ENCODE results near the gene RSPO4. TPM values are rescaled to one million over a fixed set of nuclear protein-coding genes. Genes with fewer than 3 reads are reported as not detected.

RSPO4 gene
- total RNA-seq, 1 donor from 2014 or later: not detected

GRCh38 chr20:1022871-1023270, 20.8 kb upstream of the RSPO4 start:
- TF ChIP-seq, protein P1, sequence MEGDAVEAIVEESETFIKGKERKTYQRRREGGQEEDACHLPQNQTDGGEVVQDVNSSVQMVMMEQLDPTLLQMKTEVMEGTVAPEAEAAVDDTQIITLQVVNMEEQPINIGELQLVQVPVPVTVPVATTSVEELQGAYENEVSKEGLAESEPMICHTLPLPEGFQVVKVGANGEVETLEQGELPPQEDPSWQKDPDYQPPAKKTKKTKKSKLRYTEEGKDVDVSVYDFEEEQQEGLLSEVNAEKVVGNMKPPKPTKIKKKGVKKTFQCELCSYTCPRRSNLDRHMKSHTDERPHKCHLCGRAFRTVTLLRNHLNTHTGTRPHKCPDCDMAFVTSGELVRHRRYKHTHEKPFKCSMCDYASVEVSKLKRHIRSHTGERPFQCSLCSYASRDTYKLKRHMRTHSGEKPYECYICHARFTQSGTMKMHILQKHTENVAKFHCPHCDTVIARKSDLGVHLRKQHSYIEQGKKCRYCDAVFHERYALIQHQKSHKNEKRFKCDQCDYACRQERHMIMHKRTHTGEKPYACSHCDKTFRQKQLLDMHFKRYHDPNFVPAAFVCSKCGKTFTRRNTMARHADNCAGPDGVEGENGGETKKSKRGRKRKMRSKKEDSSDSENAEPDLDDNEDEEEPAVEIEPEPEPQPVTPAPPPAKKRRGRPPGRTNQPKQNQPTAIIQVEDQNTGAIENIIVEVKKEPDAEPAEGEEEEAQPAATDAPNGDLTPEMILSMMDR (conservative IDR thresholded peaks at IDR 0.05): no peak
- Mint-ChIP-seq H3K27ac (ENCODE audit: unreplicated experiment) (peak overlapping the region; percentile 36), H3K9me3 (peaks cover 5% of the 10 kb centered on the region), H3K36me3 (ENCODE audit: low read depth) (no peaks in the 10 kb centered on the region), H3K4me1 (peaks cover 4% of the 10 kb centered on the region), H3K4me3 (no peak overlapping the region), H3K27me3 (ENCODE audit: low read depth) (peaks cover 22% of the 10 kb centered on the region)
- no peak for DNase-seq (ENCODE audit: low read depth, low spot score)

DNA sequence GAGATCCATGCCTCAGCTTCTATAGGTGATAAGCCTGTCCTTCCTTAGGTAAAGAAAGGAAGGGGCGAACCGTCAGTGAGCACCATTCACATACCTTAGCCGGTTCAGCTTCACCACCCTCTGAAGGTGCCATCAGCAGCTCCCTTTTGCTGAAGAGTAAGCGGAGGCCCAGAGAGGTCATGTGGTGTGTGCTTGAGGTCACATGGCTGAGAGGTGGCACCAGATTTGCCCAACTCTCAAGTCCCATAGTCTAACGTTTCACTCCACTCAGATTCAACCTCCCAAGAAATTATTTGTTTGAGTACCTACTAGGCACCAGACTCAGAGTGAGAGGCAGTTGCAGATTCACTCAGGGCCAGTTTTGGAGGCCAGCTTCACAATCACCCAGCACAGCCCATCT, 18.5 kb upstream of the RSPO4 start:
- H3K27ac Mint-ChIP-seq (ENCODE audit: unreplicated experiment): no peak overlapping the region
- peaks cover 15% of the 10 kb centered on the region for H3K27me3 Mint-ChIP-seq (ENCODE audit: low read depth)

GRCh38 chr20:1019344-1019743, 17.2 kb upstream of the RSPO4 start:
- Mint-ChIP-seq H3K4me1 (peaks cover 4% of the 10 kb centered on the region), H3K9me3 (peaks cover 5% of the 10 kb centered on the region), H3K36me3 (ENCODE audit: low read depth) (no peaks in the 10 kb centered on the region), H3K4me3 (no peak overlapping the region), H3K27ac (ENCODE audit: unreplicated experiment) (no peak overlapping the region), H3K27me3 (ENCODE audit: low read depth) (peaks cover 9% of the 10 kb centered on the region)
- TF ChIP-seq, protein P1 (conservative IDR thresholded peaks at IDR 0.05): no peak
- no peak for DNase-seq (ENCODE audit: low read depth, low spot score)

More for the DNA sequence above, 18.5 kb upstream of the RSPO4 start:
- DNase-seq (ENCODE audit: low read depth, low spot score): no peak
- peaks cover 4% of the 10 kb centered on the region for H3K4me1 Mint-ChIP-seq
- no peaks in the 10 kb centered on the region for H3K36me3 Mint-ChIP-seq (ENCODE audit: low read depth)
- TF ChIP-seq, protein P1 (conservative IDR thresholded peaks at IDR 0.05): no peak
- H3K4me3 Mint-ChIP-seq: no peak overlapping the region
- peaks cover 5% of the 10 kb centered on the region for H3K9me3 Mint-ChIP-seq

- Mint-ChIP-seq H3K27ac (ENCODE audit: unreplicated experiment) (no peak overlapping the region), H3K9me3 (peaks cover 5% of the 10 kb centered on the region), H3K27me3 (ENCODE audit: low read depth) (peaks cover 2% of the 10 kb centered on the region), H3K4me3 (no peak overlapping the region), H3K4me1 (peaks cover 4% of the 10 kb centered on the region), H3K36me3 (ENCODE audit: low read depth) (no peaks in the 10 kb centered on the region)
- DNase-seq (ENCODE audit: low read depth, low spot score): no peak
- TF ChIP-seq, protein P1 (conservative IDR thresholded peaks at IDR 0.05): no peak
Observed at GRCh38 chr20:1017677-1018076, 15.6 kb upstream of the RSPO4 start.

- H3K4me1 Mint-ChIP-seq: no peaks in the 10 kb centered on the region
- H3K36me3 Mint-ChIP-seq (ENCODE audit: low read depth): no peaks in the 10 kb centered on the region
- no peak overlapping the region for H3K27ac Mint-ChIP-seq (ENCODE audit: unreplicated experiment)
- TF ChIP-seq, protein P1 (conservative IDR thresholded peaks at IDR 0.05): no peak
- peaks cover 5% of the 10 kb centered on the region for H3K9me3 Mint-ChIP-seq
- no peak overlapping the region for H3K4me3 Mint-ChIP-seq
- DNase-seq (ENCODE audit: low read depth, low spot score): no peak
- peaks cover 6% of the 10 kb centered on the region for H3K27me3 Mint-ChIP-seq (ENCODE audit: low read depth)
Observed at GRCh38 chr20:1015181-1015580, 13.1 kb upstream of the RSPO4 start.

DNA sequence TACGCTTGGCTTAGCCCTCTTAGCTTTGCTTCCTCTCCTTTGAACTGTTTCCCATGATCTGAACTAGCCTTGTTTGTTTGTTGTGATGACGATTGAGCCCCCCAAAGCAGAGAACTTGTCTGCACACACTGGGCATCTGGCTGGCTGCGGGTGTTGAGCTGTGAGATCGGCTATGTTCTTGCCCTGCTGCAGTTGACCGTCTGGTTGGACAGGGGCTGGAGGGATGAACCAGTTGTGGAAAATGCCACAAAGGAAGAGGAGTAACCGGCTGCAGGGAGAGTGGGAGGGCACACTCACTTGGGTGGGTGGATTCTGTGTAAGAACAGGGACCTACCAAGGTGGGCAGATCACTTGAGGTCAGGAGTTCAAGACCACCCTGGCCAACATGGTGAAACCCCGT, 12.4 kb upstream of the RSPO4 start:
- DNase-seq (ENCODE audit: low read depth, low spot score): no peak
- no peak overlapping the region for H3K27ac Mint-ChIP-seq (ENCODE audit: unreplicated experiment)
- TF ChIP-seq, protein P1 (conservative IDR thresholded peaks at IDR 0.05): no peak
- peaks cover 2% of the 10 kb centered on the region for H3K9me3 Mint-ChIP-seq
- H3K27me3 Mint-ChIP-seq (ENCODE audit: low read depth): peaks cover 11% of the 10 kb centered on the region
- no peaks in the 10 kb centered on the region for H3K36me3 Mint-ChIP-seq (ENCODE audit: low read depth)
- no peaks in the 10 kb centered on the region for H3K4me1 Mint-ChIP-seq
- no peak overlapping the region for H3K4me3 Mint-ChIP-seq
